HEK293 (cell line): ENCODE data around the gene SRPK3.

Source experiments
- CTCF ChIA-PET: fragments of 350-600 bp; formaldehyde crosslinking; extraction: SDS; loops from one replicate; lab custom pipeline; 2021; ENCODE audit warnings: antibody characterized with exemption; lab: Yijun Ruan, JAX
- POLR2A ChIA-PET: fragments of 300-600 bp; formaldehyde crosslinking; extraction: SDS; loops from one replicate; lab custom pipeline; 2020; ENCODE audit warnings: antibody characterized with exemption, inconsistent platforms; lab: Yijun Ruan, JAX
- H3K27ac ChIP-seq: fragments of 200-500 bp; sonication (Bioruptor generic); 2 replicates; pipeline ENCODE4 v1.5.1; 2014; ENCODE audit warnings: low read depth, low read length, control low read depth, inconsistent platforms; ENCODE audit errors: extremely low read depth
- H3K36me3 ChIP-seq, 2 experiments: fragments of 200-500 bp in 1 of 2; sonication (Bioruptor generic) in 1 of 2; 1 replicate in 1 of 2; 2 replicates in 1 of 2; pipeline ENCODE4 v1.5.1; 2014 to 2017; ENCODE audit warnings: inconsistent platforms in 2 of 2, low read length in 2 of 2; ENCODE audit not compliant: control insufficient read depth in 2 of 2, insufficient read depth in 1 of 2
- H3K4me1 ChIP-seq: fragments of 200-500 bp; sonication (Bioruptor generic); 2 replicates; pipeline ENCODE4 v1.5.1; 2014; ENCODE audit warnings: mild to moderate bottlenecking, low read length, inconsistent platforms; ENCODE audit not compliant: control insufficient read depth, insufficient read depth
- H3K4me3 ChIP-seq: 2 replicates; pipeline ENCODE4 v1.5.1; 2011; ENCODE audit warnings: low read depth, mild to moderate bottlenecking, control low read depth, low read length, moderate library complexity
- H3K9me3 ChIP-seq: fragments of 200-500 bp; sonication (Bioruptor generic); 2 replicates; pipeline ENCODE4 v1.5.1; 2014; ENCODE audit warnings: low read depth, low read length, inconsistent platforms; ENCODE audit not compliant: control insufficient read depth, insufficient read depth
- IKZF3 ChIP-seq: fragments of 450-650 bp; IDR thresholded peaks from 2 replicates; pipeline ENCODE4 v1.5.0; 2018; ENCODE audit warnings: missing biosample characterization, mild to moderate bottlenecking, missing genetic modification characterization, moderate library complexity
- KLF8 ChIP-seq: fragments of 450-650 bp; formaldehyde crosslinking; IDR thresholded peaks from 2 replicates; pipeline ENCODE4 v1.5.1; 2016; ENCODE audit warnings: missing biosample characterization, missing genetic modification characterization
- MYNN ChIP-seq: fragments of 450-650 bp; formaldehyde crosslinking; IDR thresholded peaks from 2 replicates; pipeline ENCODE4 v1.5.1; 2016; ENCODE audit warnings: missing biosample characterization, missing genetic modification characterization, borderline replicate concordance
- PRDM1 ChIP-seq: fragments of 450-650 bp; formaldehyde crosslinking; IDR thresholded peaks from 2 replicates; pipeline ENCODE4; 2016; ENCODE audit warnings: missing biosample characterization, missing genetic modification characterization
- SETDB1 ChIP-seq: IDR thresholded peaks from one replicate; pipeline ENCODE4 v1.6.1; 2017; ENCODE audit warnings: mild to moderate bottlenecking, low read length, moderate library complexity, mixed read lengths; ENCODE audit not compliant: insufficient read length
- SP7 ChIP-seq: fragments of 450-650 bp; formaldehyde crosslinking; IDR thresholded peaks from 2 replicates; pipeline ENCODE4 v1.5.1; 2016; ENCODE audit warnings: missing biosample characterization, missing genetic modification characterization
- ZFP69B ChIP-seq: fragments of 450-650 bp; formaldehyde crosslinking; IDR thresholded peaks from 2 replicates; pipeline ENCODE4 v1.5.1; 2016; ENCODE audit warnings: missing biosample characterization, missing genetic modification characterization
- ZNF10 ChIP-seq: fragments of 450-650 bp; formaldehyde crosslinking; IDR thresholded peaks from 2 replicates; pipeline ENCODE4 v1.5.1; 2017; ENCODE audit warnings: missing biosample characterization, missing genetic modification characterization
- ZNF146 ChIP-seq: fragments of 450-650 bp; formaldehyde crosslinking; IDR thresholded peaks from 2 replicates; pipeline ENCODE4 v1.5.1; 2016; ENCODE audit warnings: missing biosample characterization, missing genetic modification characterization
- ZNF16 ChIP-seq: fragments of 450-650 bp; formaldehyde crosslinking; IDR thresholded peaks from 2 replicates; pipeline ENCODE4 v1.5.1; 2016; ENCODE audit warnings: low read depth, missing biosample characterization, missing genetic modification characterization
- ZNF223 ChIP-seq: fragments of 450-650 bp; formaldehyde crosslinking; IDR thresholded peaks from 2 replicates; pipeline ENCODE4 v1.5.1; 2016; ENCODE audit warnings: missing biosample characterization, missing genetic modification characterization
- ZNF23 ChIP-seq: fragments of 450-650 bp; formaldehyde crosslinking; IDR thresholded peaks from 2 replicates; pipeline ENCODE4 v1.5.1; 2016; ENCODE audit warnings: missing biosample characterization, missing genetic modification characterization, borderline replicate concordance
- ZNF266 ChIP-seq: fragments of 450-650 bp; formaldehyde crosslinking; IDR thresholded peaks from 2 replicates; pipeline ENCODE4 v1.5.1; 2016; ENCODE audit warnings: missing biosample characterization, missing genetic modification characterization, low read depth
- ZNF596 ChIP-seq: fragments of 450-650 bp; IDR thresholded peaks from 2 replicates; pipeline ENCODE4 v1.5.0; 2018; ENCODE audit warnings: missing biosample characterization, mild to moderate bottlenecking, missing genetic modification characterization, moderate library complexity
- ZNF830 ChIP-seq: fragments of 450-650 bp; IDR thresholded peaks from 2 replicates; pipeline ENCODE4 v1.5.0; 2018; ENCODE audit warnings: missing biosample characterization, missing genetic modification characterization, low read depth, mild to moderate bottlenecking, moderate library complexity
- ZSCAN16 ChIP-seq: fragments of 450-650 bp; formaldehyde crosslinking; IDR thresholded peaks from 2 replicates; pipeline ENCODE4 v1.5.1; 2016; ENCODE audit warnings: missing biosample characterization, missing genetic modification characterization
- TF ChIP-seq, protein P1 (sequence below): fragments of 450-650 bp; formaldehyde crosslinking; IDR thresholded peaks from 2 replicates; pipeline ENCODE4 v1.5.1; 2016; ENCODE audit warnings: missing biosample characterization, missing genetic modification characterization
- TF ChIP-seq, protein P2 (sequence below): fragments of 450-650 bp; formaldehyde crosslinking; IDR thresholded peaks from 2 replicates; pipeline ENCODE4 v1.5.1; 2016; ENCODE audit warnings: missing biosample characterization, missing genetic modification characterization
- TF ChIP-seq, protein P3 (sequence below): fragments of 450-650 bp; formaldehyde crosslinking; IDR thresholded peaks from 2 replicates; pipeline ENCODE4 v1.5.1; 2017; ENCODE audit warnings: missing biosample characterization, missing genetic modification characterization
- TF ChIP-seq, protein P4 (sequence below): fragments of 450-650 bp; formaldehyde crosslinking; IDR thresholded peaks from 2 replicates; pipeline ENCODE4 v1.5.1; 2016; ENCODE audit warnings: missing biosample characterization, missing genetic modification characterization

The SRPK3 gene

DNA sequence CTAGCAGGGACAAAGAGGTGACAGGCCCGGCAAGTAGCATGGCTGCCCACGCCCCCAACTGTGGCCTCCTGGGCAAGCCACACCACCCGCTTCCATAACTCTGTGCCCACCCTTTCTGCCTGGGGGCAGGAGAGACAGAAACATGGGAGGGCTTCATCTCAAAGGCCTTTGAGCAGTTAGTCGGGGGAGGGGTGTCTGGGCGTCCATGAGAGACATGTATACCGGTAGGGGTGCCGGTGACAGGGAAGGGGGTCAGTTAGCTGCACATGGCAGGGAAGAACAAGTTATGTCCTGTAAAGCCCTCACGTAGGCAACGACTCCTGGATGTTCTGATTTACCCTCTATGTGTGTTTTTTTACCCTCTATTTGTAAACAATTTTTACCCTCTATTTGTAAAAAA, 40.2 kb downstream of the SRPK3 start:
- Histone ChIP-seq H3K27ac (no peak overlapping the region), H3K4me1 (no peaks in the 10 kb centered on the region), H3K4me3 (no peak overlapping the region), H3K36me3 (no peaks in the 10 kb centered on the region), H3K9me3 (no peaks in the 10 kb centered on the region)
- CTCF ChIA-PET = interaction anchor here (0.7 kb wide), 1 partner anchor 92 kb away, joined by 3 read pairs; no protein-coding TSS in a partner anchor
- POLR2A ChIA-PET = no interaction called here
- TF ChIP-seq, protein P1, sequence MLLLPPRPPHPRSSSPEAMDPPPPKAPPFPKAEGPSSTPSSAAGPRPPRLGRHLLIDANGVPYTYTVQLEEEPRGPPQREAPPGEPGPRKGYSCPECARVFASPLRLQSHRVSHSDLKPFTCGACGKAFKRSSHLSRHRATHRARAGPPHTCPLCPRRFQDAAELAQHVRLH (tag by site-specific recombination) = no peak
- TF ChIP-seq MYNN (tag by site-specific recombination) (no peak), ZNF266 (tag by site-specific recombination) (no peak), ZSCAN16 (tag by site-specific recombination) (no peak), ZFP69B (tag by site-specific recombination) (no peak), SETDB1 (no peak), IKZF3 (tag by site-specific recombination) (no peak), KLF8 (no peak), ZNF223 (no peak), ZNF830 (no peak), ZNF10 (no peak), ZNF146 (no peak), ZNF596 (no peak), ZNF16 (no peak), PRDM1 (tag by site-specific recombination) (no peak)
- TF ChIP-seq, protein P2, sequence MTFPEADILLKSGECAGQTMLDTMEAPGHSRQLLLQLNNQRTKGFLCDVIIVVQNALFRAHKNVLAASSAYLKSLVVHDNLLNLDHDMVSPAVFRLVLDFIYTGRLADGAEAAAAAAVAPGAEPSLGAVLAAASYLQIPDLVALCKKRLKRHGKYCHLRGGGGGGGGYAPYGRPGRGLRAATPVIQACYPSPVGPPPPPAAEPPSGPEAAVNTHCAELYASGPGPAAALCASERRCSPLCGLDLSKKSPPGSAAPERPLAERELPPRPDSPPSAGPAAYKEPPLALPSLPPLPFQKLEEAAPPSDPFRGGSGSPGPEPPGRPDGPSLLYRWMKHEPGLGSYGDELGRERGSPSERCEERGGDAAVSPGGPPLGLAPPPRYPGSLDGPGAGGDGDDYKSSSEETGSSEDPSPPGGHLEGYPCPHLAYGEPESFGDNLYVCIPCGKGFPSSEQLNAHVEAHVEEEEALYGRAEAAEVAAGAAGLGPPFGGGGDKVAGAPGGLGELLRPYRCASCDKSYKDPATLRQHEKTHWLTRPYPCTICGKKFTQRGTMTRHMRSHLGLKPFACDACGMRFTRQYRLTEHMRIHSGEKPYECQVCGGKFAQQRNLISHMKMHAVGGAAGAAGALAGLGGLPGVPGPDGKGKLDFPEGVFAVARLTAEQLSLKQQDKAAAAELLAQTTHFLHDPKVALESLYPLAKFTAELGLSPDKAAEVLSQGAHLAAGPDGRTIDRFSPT (tag by site-specific recombination) = no peak

DNA sequence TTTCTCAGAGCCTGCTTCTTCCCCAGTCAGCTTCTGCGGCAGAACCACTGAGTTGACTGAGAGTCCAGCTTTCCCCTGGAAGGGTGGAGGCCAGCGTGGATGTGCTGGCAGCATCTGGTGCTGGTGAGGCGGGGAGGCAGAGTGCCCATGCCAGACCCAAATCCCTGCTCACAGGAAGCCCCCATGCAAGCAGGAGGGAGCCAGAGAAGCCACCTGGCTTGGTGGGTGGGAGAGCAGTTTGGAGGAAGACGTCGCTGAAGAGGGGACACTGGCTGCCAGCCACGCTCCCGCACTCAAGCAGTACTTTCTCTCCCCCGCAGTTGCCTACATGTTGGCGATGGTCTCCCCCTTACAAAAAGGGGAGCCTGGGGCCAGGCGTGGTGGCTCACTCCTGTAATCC, 43.5 kb downstream of the SRPK3 start:
- Histone ChIP-seq H3K4me3 (no peak overlapping the region), H3K36me3 (no peaks in the 10 kb centered on the region), H3K4me1 (no peaks in the 10 kb centered on the region), H3K27ac (no peak overlapping the region), H3K9me3 (no peaks in the 10 kb centered on the region)
- ChIA-PET CTCF (no interaction called here), POLR2A (no interaction called here)
- TF ChIP-seq, protein P3, sequence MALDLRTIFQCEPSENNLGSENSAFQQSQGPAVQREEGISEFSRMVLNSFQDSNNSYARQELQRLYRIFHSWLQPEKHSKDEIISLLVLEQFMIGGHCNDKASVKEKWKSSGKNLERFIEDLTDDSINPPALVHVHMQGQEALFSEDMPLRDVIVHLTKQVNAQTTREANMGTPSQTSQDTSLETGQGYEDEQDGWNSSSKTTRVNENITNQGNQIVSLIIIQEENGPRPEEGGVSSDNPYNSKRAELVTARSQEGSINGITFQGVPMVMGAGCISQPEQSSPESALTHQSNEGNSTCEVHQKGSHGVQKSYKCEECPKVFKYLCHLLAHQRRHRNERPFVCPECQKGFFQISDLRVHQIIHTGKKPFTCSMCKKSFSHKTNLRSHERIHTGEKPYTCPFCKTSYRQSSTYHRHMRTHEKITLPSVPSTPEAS (tag by site-specific recombination) = no peak
- TF ChIP-seq SP7 = no peak
- TF ChIP-seq, protein P4, sequence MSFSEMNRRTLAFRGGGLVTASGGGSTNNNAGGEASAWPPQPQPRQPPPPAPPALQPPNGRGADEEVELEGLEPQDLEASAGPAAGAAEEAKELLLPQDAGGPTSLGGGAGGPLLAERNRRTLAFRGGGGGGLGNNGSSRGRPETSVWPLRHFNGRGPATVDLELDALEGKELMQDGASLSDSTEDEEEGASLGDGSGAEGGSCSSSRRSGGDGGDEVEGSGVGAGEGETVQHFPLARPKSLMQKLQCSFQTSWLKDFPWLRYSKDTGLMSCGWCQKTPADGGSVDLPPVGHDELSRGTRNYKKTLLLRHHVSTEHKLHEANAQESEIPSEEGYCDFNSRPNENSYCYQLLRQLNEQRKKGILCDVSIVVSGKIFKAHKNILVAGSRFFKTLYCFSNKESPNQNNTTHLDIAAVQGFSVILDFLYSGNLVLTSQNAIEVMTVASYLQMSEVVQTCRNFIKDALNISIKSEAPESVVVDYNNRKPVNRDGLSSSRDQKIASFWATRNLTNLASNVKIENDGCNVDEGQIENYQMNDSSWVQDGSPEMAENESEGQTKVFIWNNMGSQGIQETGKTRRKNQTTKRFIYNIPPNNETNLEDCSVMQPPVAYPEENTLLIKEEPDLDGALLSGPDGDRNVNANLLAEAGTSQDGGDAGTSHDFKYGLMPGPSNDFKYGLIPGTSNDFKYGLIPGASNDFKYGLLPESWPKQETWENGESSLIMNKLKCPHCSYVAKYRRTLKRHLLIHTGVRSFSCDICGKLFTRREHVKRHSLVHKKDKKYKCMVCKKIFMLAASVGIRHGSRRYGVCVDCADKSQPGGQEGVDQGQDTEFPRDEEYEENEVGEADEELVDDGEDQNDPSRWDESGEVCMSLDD (tag by site-specific recombination) = no peak
- TF ChIP-seq ZNF23 = no peak
